GM18511 (cell line): ENCODE data around the gene PRKCH.
A peak's percentile ranks its signal among the peaks of the same experiment; 100 is the strongest.

Source experiments
- ATAC-seq: cut with Tn5 transposase; IDR thresholded peaks from one replicate; pipeline ENCODE4 v1.9.1; 2021; ENCODE audit warnings: mild to moderate bottlenecking, moderate library complexity; ENCODE audit not compliant: unreplicated experiment

PRKCH gene

GRCh38 chr14:61360796-61361525 lies 39.6 kb downstream of the PRKCH start:
- no peak for ATAC-seq

DNA sequence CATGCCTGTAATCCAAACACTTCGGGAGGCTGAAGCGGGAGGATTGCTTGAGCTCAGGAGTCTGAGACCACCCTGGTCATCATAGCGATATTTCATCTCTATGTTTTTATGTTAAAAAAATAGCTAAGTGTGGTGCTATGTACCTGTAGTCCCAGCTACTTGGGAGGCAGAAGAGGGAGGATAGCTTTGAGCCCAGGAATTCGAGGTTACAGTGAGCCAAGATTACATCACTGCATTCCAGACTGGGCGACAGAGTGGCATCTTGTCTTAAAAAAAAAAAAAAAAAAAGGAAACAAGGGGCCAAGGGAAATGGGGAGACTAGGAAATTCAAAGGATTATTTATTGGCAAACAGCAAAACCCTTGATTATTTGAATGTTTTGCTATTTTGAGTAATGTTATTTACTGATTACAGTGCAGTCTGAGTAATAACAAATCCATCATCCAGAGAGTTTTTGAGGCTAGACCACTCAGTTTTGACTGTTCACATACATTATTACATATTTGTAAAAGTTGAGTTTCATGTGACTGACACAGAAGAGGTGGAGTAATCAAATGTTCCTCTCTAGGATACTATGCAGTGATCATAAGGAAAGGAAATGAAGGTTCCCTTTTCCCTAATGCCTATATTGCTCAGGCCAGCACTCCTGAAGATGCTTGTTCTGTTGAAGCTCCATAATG lies 40.8 kb downstream of the PRKCH start:
- ATAC-seq, result no peak

- ATAC-seq, result no peak
Observed at GRCh38 chr14:61364243-61364642, 42.9 kb downstream of the PRKCH start.

DNA sequence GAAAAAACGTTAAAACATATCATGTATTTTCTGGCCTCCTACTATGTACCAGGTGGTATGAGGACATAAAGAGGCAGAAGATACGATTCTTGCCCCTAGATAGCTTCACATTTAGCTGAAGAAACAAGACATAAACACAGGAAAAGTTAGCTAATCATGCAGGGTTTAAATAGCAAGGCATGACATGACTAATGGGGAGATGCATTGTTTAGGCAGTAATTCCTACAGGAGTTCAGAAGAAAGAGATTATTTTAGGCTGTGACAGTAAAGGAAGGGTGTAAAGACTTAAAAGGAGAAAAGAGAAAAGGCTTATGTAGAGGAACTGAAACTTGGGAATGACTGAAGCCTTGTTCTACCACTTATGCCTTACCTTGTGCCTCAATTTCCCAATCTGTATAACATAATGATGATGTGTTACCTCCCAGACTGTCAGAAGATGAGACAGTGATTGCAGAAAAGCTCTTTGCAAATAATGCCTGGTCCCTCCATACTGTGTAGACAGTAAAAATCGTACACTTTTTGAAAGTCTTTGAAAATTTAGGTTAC lies 44.4 kb downstream of the PRKCH start:
- ATAC-seq, result no peak

GRCh38 chr14:61368114-61368710 lies 46.8 kb downstream of the PRKCH start:
- ATAC-seq, result no peak

GRCh38 chr14:61368781-61369453 lies 47.5 kb downstream of the PRKCH start:
- ATAC-seq, result no peak

DNA sequence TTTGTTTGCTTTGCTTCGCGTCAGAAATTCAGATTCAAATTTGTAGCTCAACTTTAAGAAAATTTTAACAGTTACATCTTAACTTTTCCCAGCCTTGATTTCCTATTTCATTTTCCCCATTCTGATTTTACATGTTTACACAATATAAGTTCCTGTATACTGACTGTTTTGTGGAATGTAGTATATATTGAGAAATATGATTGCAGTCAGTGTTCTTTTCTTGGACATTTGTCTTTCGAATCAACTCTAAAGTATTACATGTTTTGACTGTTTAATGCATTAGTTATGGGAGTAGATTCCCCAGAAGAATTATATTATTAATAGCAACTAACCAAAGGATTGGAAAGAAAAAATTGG lies 48.1 kb downstream of the PRKCH start:
- no peak for ATAC-seq

DNA sequence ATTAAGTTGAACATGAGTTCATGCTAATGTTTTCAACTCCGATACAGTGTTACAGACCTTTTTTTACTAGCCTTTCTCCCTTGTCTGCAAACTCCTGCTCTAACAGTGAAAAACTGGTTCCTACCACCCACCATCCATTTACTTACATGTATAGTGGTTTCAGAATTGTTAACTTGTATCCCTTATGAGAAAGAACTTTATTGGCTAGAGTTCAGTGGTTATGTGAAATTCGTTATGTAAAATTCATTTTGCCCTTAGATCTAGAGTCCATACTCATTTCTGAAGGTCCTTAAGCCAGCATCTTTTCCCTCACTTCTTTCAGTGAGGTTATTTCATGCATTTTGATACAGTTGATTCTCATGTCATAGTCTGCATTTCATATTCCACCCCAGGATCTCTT lies 51.0 kb downstream of the PRKCH start:
- ATAC-seq, result no peak

DNA sequence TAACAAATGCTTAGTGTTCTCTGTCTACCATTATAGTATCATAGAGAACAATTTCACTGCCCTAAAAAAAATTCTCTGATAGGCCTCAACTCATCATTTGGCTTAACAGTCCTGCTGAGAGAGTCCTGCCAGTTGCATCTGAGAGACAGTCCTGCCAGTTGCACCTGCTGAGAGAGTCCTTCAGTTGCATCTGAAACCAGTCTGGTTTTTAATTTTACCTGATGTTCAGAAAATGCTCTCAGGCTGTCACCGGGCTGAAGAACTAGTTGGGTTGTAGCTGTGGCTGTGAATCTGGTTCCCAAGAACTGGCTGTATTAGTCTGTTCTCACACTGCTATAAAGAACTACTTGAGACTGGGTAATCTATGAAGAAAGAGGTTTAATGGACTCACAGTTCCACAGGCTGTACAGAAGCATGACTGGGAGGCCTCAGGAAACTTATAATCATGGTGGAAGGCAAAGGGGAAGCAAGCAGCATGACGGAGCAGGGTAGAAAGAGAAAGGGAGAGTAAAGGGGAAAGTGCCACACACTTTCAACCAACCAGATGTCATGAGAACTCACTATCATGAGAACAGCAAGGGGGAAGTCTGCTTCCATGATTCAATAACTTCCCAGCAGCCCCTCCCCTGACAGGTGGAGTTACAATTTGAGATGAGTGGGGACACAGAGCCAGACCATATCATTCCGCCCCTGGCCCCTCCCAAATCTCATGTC lies 51.6 kb downstream of the PRKCH start:
- no peak for ATAC-seq

GRCh38 chr14:61374284-61374683 lies 52.9 kb downstream of the PRKCH start:
- no peak for ATAC-seq

- no peak for ATAC-seq
Observed at GRCh38 chr14:61375218-61375617, 53.8 kb downstream of the PRKCH start.

DNA sequence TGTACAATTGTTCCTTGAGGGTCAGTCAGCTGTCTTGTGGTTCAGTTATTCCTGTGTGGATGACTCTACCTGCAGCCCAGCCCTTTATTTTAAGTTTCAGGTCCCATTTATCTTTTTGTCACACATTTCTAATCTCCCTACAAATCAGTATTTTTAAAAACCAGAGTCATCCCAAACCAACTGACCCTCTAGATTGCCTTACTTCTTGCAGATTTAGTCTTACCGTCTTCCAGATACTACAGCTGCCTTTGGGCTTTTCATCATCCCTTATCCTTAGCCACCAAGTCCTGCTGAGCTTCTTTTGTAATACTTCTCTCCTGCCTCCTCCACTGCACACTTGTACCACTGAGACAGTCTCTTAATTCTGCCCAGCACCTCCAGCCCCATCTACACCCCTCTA lies 54.9 kb downstream of the PRKCH start:
- ATAC-seq, result no peak

DNA sequence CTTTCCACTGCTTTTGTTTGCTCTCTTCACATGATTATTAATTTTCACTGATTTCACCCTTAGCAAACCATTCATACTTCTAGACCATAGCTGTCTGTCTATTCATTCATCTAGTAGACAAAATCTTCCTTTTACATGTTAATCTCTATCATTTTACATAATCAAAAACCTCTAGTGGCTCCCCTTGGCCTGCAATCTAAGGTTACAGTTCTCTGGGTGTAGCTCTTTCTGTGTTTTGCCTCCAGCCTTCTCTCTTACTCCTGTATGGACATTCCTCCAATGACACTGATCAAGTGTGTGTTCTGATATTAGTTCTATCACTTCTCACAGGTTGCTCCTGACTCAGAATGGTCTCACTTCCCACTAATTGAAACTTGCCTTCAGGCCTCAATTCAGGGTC lies 56.4 kb downstream of the PRKCH start:
- ATAC-seq, result no peak

DNA sequence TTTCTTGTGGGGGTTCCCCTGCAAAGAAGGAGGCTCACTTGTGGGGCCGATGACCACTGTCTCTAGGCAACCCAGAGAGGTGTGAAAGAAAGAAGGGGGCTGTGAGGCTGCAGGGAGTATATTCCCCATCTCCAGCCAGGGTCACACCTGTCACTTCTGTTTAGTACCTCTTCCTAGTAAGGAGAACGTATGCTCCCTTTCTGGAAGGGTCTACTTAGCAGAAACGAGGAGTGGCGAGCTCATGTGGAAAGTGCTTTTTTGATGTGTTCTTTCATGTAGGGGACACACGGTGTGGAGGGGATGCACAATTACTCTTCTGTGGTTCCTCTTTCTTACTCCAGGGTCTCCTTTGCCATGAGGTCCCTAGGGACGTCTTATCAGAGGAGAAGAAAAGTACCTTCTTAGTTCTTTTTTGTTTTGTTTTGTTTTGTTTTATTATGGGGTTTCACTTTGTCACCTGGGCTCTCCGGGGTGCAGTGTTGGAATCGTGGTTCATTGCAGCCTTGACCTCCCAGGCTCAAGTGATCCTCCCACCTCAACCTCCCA lies 58.3 kb downstream of the PRKCH start:
- peak; percentile 64 for ATAC-seq

DNA sequence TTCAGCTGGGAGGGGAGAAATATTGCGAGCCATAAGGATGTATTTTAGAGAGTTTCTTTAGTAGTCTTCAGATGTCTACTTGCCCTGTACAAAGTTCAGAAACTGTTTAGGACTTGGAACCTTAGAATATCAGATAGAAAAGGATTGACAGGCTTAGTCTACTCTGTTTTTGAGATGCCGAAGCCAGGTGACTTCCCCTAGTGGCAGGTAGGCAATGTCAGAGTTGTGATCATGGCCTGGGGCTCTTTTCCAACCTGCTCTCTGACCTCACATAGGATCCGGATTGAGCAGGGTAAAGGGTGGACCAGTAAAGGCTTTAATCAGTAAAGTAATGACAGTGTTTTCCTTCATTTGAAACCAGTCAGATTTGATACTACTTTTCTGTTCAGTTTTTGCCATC lies 59.6 kb downstream of the PRKCH start:
- ATAC-seq, result no peak

DNA sequence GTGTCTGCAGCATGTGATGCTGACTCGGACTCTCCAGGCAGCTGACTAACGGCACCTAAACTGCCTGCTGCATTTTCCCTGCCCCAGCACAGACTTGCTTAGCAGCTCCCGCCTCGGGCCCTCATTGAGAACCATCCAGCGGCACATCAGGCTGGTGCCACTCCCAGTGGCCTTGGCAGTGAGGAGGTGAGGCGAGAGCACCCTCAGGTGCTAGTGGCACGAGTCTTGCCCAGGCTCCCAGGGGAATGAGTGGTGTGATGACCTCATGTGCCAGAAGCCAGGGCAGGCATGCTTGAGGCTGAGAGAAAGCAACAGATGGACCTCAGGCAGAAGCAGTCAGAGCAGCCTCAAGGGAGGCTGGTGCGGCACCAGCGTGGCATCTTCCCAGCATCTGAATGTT lies 60.2 kb downstream of the PRKCH start:
- ATAC-seq, result no peak

GRCh38 chr14:61382842-61383241 lies 61.5 kb downstream of the PRKCH start:
- ATAC-seq, result no peak

- ATAC-seq, result no peak
Observed at GRCh38 chr14:61385002-61385685, 63.8 kb downstream of the PRKCH start.

GRCh38 chr14:61386173-61386772 lies 64.9 kb downstream of the PRKCH start:
- no peak for ATAC-seq

- ATAC-seq, result no peak
Observed at GRCh38 chr14:61387076-61387475, 65.7 kb downstream of the PRKCH start.
